PC-3 (cell line): Measurements from ENCODE around the gene DDX24.

Experiments used
- CTCF ChIP-seq: fragments of 300-600 bp; sonication (generic); conservative IDR thresholded peaks from 2 replicates; pipeline ENCODE4 v1.5.1; 2017; ENCODE audit warnings: antibody characterized with exemption, low read depth, mild to moderate bottlenecking, low read length
- EZH2 ChIP-seq: fragments of 300-600 bp; sonication (generic); IDR thresholded peaks from one replicate; pipeline ENCODE4 v1.6.1; 2017; ENCODE audit warnings: antibody characterized with exemption, mild to moderate bottlenecking, low read length; ENCODE audit not compliant: unreplicated experiment
- EZH2phosphoT487 ChIP-seq: fragments of 300-600 bp; sonication (generic); IDR thresholded peaks from 2 replicates; pipeline ENCODE4 v1.6.1; 2018; ENCODE audit warnings: mild to moderate bottlenecking, antibody characterized with exemption, low read length, borderline replicate concordance

- no peak for TF ChIP-seq CTCF
- no peak for TF ChIP-seq EZH2
- no peak for TF ChIP-seq EZH2phosphoT487
Measured at GRCh38 chr14:94015223-94015622, 65.8 kb downstream of the DDX24 start.
